Esophagus (tissue), 2 donors: Measurements from ENCODE around the gene INSL3. TPM values are rescaled to one million over a fixed set of nuclear protein-coding genes. Genes with fewer than 3 reads are reported as not detected.
A peak's percentile ranks its signal among the peaks of the same experiment; 100 is the strongest.

Source experiments
- H3K27ac ChIP-seq, 2 donors: one replicate each; pipeline ENCODE4 v1.5.1; 2013; ENCODE audit warnings: low read depth in 2 of 2, mild to moderate bottlenecking in 2 of 2, inconsistent platforms in 1 of 2, low read length in 1 of 2, moderate library complexity in 1 of 2
- H3K27me3 ChIP-seq, 2 donors: one replicate each; pipeline ENCODE4 v1.6.1; 2013; ENCODE audit warnings: low read length in 2 of 2, control low read depth in 1 of 2, mild to moderate bottlenecking in 1 of 2; ENCODE audit not compliant: insufficient read depth in 2 of 2, control insufficient read depth in 1 of 2
- H3K36me3 ChIP-seq, 2 donors: one replicate each; pipeline ENCODE4 v1.6.1; 2013; ENCODE audit warnings: low read length in 1 of 2; ENCODE audit not compliant: control insufficient read depth in 2 of 2, insufficient read depth in 2 of 2
- H3K4me1 ChIP-seq, 2 donors: one replicate each; pipeline ENCODE4 v1.6.1; 2013; ENCODE audit warnings: low read length in 1 of 2; ENCODE audit not compliant: control insufficient read depth in 2 of 2, insufficient read depth in 2 of 2
- H3K4me3 ChIP-seq, 2 donors: one replicate each; pipeline ENCODE4 v1.5.1; 2013; ENCODE audit warnings: low read length in 2 of 2, mild to moderate bottlenecking in 2 of 2, low read depth in 1 of 2, moderate library complexity in 1 of 2
- H3K9me3 ChIP-seq, 2 donors: one replicate each; pipeline ENCODE4 v1.6.1; 2013; ENCODE audit warnings: mild to moderate bottlenecking in 2 of 2, low read depth in 1 of 2, low read length in 1 of 2, moderate library complexity in 1 of 2; ENCODE audit not compliant: control insufficient read depth in 2 of 2, insufficient read depth in 1 of 2
- WGBS, 2 donors: extraction: QIAGEN DNeasy Blood & Tissue Kit; methylation state at CpG; one replicate each; pipeline ENCODE4 v1.1.7; 2013; 5-methylcytosine and 5-hydroxymethylcytosine counted together
- polyA plus RNA-seq, 2 donors: library from polyadenylated mRNA; stranded (reverse); fragments of 200-250 nt; gene quantifications; one replicate each; pipeline ENCODE4 v1.2.3, GENCODE V29; 2013
- donor health status: healthy with polysubstance abuse.
- donor health status: Bipolar disorder and iron deficiency.

INSL3 gene
- polyA plus RNA-seq, 2 donors: 0.06 to 0.12 TPM

GRCh38 chr19:17846146-17846545, 24.8 kb upstream of the INSL3 start:
- WGBS, 2 donors: 77 to 83% methylated on average over 8 of the region's 8 CpGs
- peaks cover 7 to 13% of the 10 kb centered on the region in 2 donors for H3K4me1 ChIP-seq
- H3K27ac ChIP-seq: no peak overlapping the region
- no peaks in the 10 kb centered on the region for H3K9me3 ChIP-seq
- no peak overlapping the region for H3K4me3 ChIP-seq
- peaks cover 0 to 2% of the 10 kb centered on the region in 2 donors for H3K36me3 ChIP-seq
- H3K27me3 ChIP-seq: no peaks in the 10 kb centered on the region

GRCh38 chr19:17843908-17844490, 22.7 kb upstream of the INSL3 start:
- Histone ChIP-seq H3K36me3 (peaks cover 0 to 2% of the 10 kb centered on the region in 2 donors), H3K9me3 (no peaks in the 10 kb centered on the region), H3K27ac (no peak overlapping the region), H3K4me1 (peaks cover 7 to 10% of the 10 kb centered on the region in 2 donors), H3K27me3 (no peaks in the 10 kb centered on the region), H3K4me3 (no peak overlapping the region)
- 80 to 89% methylated on average over 14 of the region's 14 CpGs for WGBS, 2 donors

- Histone ChIP-seq H3K36me3 (peaks cover 0 to 2% of the 10 kb centered on the region in 2 donors), H3K4me1 (peaks cover 7 to 10% of the 10 kb centered on the region in 2 donors), H3K27ac (no peak overlapping the region), H3K9me3 (no peaks in the 10 kb centered on the region), H3K27me3 (no peaks in the 10 kb centered on the region), H3K4me3 (no peak overlapping the region)
- 76 to 79% methylated on average over 9 of the region's 9 CpGs for WGBS, 2 donors
Observed at GRCh38 chr19:17843292-17843827, 22.0 kb upstream of the INSL3 start.

GRCh38 chr19:17842663-17843291, 21.5 kb upstream of the INSL3 start:
- H3K4me1 ChIP-seq: peaks cover 7 to 10% of the 10 kb centered on the region in 2 donors
- 62 to 74% methylated on average over 20 of the region's 20 CpGs for WGBS, 2 donors
- H3K4me3 ChIP-seq: peak overlapping the region in 1 of 2 donors; percentile 23
- H3K27ac ChIP-seq: no peak overlapping the region
- no peaks in the 10 kb centered on the region for H3K27me3 ChIP-seq
- H3K9me3 ChIP-seq: no peaks in the 10 kb centered on the region
- H3K36me3 ChIP-seq: peaks cover 0 to 2% of the 10 kb centered on the region in 2 donors

GRCh38 chr19:17841810-17842662, 20.7 kb upstream of the INSL3 start:
- 26 to 27% methylated on average over 56 of the region's 56 CpGs for WGBS, 2 donors
- no peaks in the 10 kb centered on the region for H3K27me3 ChIP-seq
- no peaks in the 10 kb centered on the region for H3K9me3 ChIP-seq
- H3K4me3 ChIP-seq: peak overlapping the region in 1 of 2 donors; percentile 23
- peaks cover 0 to 2% of the 10 kb centered on the region in 2 donors for H3K36me3 ChIP-seq
- peaks cover 7 to 10% of the 10 kb centered on the region in 2 donors for H3K4me1 ChIP-seq
- no peak overlapping the region for H3K27ac ChIP-seq

GRCh38 chr19:17841371-17841809, 20.1 kb upstream of the INSL3 start:
- Histone ChIP-seq H3K27ac (no peak overlapping the region), H3K27me3 (no peaks in the 10 kb centered on the region), H3K4me1 (peaks cover 7 to 10% of the 10 kb centered on the region in 2 donors), H3K9me3 (no peaks in the 10 kb centered on the region), H3K4me3 (peak overlapping the region in 1 of 2 donors; percentile 4), H3K36me3 (peaks cover 0 to 2% of the 10 kb centered on the region in 2 donors)
- 24 to 35% methylated on average over 29 to 30 of the region's 30 CpGs for WGBS, 2 donors

- H3K27me3 ChIP-seq: no peaks in the 10 kb centered on the region
- H3K9me3 ChIP-seq: no peaks in the 10 kb centered on the region
- peaks cover 0 to 2% of the 10 kb centered on the region in 2 donors for H3K36me3 ChIP-seq
- peaks cover 7 to 10% of the 10 kb centered on the region in 2 donors for H3K4me1 ChIP-seq
- WGBS, 2 donors: 77 to 86% methylated on average over 6 of the region's 6 CpGs
- H3K4me3 ChIP-seq: no peak overlapping the region
- H3K27ac ChIP-seq: no peak overlapping the region
Observed at GRCh38 chr19:17840019-17840418, 18.7 kb upstream of the INSL3 start.

GRCh38 chr19:17837972-17838371, 16.7 kb upstream of the INSL3 start:
- Histone ChIP-seq H3K36me3 (no peaks in the 10 kb centered on the region), H3K4me1 (peaks cover 7 to 10% of the 10 kb centered on the region in 2 donors), H3K27me3 (no peaks in the 10 kb centered on the region), H3K4me3 (no peak overlapping the region), H3K9me3 (no peaks in the 10 kb centered on the region), H3K27ac (no peak overlapping the region)
- 94 to 95% methylated on average over 7 of the region's 7 CpGs for WGBS, 2 donors

GRCh38 chr19:17836530-17836929, 15.2 kb upstream of the INSL3 start:
- Histone ChIP-seq H3K36me3 (peaks cover 0 to 3% of the 10 kb centered on the region in 2 donors), H3K4me1 (peaks cover 0 to 6% of the 10 kb centered on the region in 2 donors), H3K4me3 (no peak overlapping the region), H3K27me3 (no peaks in the 10 kb centered on the region), H3K27ac (no peak overlapping the region), H3K9me3 (no peaks in the 10 kb centered on the region)
- WGBS, 2 donors: 58 to 69% methylated on average over 4 of the region's 4 CpGs
